ENCODE measurements around the gene MEN1.
"Not testable (repeated sequence)": the region's sequence is repeated elsewhere in the genome, so short reads cannot be mapped to it uniquely, and the experiment has no call there.

Gene MEN1

GRCh38 chr11:64845776-64846129 is 35.4 kb upstream of the MEN1 start:
- DNase-seq (ENCODE audit: low read depth), result not testable (repeated sequence)

DNA sequence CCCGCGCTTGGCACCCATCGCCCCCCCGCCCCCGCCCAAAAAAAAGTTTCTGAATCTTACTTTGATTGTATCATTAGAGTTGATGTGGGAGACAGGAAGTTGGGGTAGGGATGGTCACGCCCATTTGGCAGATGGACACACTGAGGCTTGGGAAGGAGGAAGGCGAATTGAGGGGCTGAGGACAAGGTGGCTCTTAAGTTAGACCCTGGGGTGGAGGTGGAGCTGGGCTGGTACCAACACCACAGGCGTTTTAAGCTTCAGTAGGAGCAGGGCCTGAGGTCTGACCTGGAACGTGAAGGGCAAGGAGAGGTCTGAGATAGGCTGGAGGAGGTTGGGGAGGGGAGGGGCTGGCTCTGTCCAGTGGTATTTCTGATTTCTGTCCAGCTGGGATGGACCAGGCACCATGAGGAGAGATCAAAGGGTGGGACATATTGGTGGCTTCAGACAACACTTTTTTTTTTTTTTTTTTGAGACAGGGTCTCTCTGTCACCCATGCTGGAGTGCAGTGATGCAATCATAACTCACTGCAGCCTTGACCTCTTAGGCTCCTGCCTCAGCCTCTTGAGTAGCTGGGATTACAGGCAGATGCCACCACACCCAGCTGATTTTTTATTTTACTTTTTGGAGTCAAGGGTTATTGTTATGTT is 34.9 kb upstream of the MEN1 start:
- DNase-seq (ENCODE audit: low read depth), result no peak

DNA sequence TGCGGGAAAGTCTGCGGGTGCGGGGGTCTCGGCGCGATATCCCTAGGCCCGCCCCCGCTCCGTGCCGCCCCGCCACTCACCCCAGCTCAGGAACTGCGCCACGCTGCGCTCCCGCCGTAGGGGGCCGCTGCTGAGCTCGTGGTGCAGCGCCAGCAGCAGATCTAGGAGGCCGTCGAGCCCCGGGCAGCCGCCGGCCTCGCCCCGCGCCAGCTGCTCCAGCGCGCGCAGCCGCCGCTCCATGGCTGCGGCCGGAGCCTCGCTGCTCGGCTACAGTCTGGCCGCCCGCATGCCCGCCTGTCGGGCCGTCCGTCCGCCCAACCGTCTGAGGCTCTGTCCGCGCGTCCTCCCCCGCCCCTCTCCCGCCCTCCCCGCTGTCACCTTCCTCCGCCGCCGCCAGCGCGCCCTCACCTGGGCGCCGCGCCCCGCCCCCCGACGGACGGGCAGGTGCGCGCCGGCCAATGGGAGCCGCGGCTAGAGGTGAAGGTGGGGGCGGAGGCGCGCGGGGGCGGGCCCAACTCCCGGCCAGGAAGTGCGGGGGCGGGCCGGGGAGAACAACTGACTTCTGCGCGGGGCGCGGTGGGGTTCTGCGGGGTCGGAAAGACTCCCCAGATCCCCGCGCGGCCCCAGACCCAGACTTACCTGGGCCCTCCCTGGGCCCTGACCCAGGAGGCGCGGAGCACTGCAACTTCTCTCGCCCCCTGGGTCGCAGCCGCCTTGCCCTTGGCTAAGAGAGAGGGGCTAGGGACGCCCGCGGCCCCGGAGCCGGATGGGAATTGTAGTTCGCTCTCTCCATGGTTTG is 34.2 kb upstream of the MEN1 start, which contains the start of gene CDC42BPG:
CDC42BPG (minus strand) TSS at position 324 of the 799 bp plus-strand sequence; CDS start at position 240, 84 bp downstream.
- DNase-seq (ENCODE audit: low read depth), result no peak

- no peak for DNase-seq (ENCODE audit: low read depth)
Measured at GRCh38 chr11:64843686-64844329, 33.5 kb upstream of the MEN1 start.

GRCh38 chr11:64842851-64843685 is 32.7 kb upstream of the MEN1 start:
- DNase-seq (ENCODE audit: low read depth), result no peak

DNA sequence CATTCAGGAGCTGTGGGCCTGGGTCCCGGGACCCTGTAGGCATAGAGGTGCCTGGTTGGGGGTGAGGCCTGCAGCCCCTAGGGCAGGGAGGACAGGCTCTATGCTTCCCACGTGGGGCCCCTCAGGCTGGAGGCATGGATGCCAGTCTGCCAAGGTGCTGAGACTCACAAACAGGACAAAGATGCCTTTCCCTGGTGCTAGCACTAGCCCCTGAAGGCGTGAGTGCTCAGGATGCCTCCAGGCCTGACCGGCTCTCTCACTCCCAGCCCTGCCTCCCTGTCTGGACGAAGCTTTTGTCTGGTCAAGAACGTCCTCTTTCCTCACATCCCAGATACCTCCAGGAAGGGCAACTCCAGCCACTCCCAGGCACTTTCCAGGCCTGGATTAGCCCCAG is 32.0 kb upstream of the MEN1 start:
- DNase-seq (ENCODE audit: low read depth), result no peak

GRCh38 chr11:64841592-64842365 is 31.4 kb upstream of the MEN1 start:
- no peak for DNase-seq (ENCODE audit: low read depth)

DNA sequence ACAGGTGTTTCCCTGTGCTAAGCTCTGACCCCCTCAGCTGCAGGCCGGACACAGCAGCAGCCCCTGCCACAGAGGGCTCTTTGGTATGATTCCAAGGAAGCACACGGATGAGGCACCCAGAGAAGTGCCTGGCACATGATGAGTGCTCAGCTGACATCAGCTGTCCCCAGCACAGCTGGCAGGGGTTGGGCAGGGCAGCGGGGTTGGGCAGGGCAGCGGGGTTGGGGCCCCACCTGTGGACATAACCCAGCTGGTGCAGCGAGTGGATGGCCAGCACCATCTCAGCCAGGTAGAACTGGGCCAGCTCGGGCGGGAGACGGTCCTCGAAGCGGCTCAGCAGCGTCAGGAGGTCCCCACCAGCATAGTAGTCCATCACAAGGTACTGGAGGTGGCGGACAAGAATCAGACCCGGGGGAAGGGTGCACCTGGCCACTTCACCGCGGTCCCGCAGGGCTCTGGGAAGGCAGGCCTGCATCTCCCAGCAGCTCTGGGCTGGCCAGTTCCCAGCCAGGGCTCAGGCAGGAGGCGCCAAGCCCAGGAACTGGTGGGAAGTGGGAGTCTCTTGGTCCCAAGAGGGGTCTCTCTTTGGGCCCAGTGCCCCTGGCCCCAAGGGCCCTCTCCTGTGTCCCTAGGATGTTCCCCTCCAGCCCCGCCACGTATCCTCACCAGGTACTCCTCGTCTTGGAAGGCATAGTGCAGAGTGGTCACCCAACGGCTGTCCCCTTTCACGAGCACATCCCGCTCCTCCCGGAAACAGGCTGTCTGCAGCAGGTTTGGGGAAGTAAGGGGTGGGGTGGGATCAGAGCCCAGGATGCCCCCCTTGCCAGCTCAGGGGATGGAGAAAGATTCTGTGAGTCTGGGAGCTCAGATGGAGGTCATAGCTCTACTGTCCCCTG is 29.8 kb upstream of the MEN1 start:
- no peak for DNase-seq (ENCODE audit: low read depth)

GRCh38 chr11:64839335-64839734 is 29.0 kb upstream of the MEN1 start:
- DNase-seq (ENCODE audit: low read depth), result no peak

GRCh38 chr11:64838600-64839334 is 28.4 kb upstream of the MEN1 start:
- DNase-seq (ENCODE audit: low read depth), result no peak

DNA sequence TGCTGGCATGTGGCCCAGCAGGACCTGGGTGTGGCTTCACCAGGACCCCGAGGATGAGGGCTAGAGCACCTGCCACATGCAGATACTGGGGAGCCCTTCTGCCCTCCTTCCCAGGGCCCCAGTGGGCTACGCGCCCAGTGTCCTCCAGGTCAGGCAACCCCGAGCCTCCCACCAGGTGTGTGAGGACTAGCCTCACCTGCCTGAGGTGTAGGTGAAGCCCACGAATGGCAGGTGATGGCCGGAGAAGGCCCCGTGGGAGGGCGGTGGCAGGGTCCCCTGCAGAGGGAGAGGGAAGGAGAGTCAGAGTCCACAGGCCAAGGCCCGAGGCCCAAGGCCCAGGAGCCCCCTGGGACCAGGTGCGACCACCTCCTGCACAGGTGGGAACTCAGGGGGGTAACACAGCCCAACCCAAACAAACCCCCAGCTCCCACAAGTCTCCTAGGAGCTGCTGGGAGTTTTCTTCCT is 27.6 kb upstream of the MEN1 start:
- DNase-seq (ENCODE audit: low read depth), result no peak

DNA sequence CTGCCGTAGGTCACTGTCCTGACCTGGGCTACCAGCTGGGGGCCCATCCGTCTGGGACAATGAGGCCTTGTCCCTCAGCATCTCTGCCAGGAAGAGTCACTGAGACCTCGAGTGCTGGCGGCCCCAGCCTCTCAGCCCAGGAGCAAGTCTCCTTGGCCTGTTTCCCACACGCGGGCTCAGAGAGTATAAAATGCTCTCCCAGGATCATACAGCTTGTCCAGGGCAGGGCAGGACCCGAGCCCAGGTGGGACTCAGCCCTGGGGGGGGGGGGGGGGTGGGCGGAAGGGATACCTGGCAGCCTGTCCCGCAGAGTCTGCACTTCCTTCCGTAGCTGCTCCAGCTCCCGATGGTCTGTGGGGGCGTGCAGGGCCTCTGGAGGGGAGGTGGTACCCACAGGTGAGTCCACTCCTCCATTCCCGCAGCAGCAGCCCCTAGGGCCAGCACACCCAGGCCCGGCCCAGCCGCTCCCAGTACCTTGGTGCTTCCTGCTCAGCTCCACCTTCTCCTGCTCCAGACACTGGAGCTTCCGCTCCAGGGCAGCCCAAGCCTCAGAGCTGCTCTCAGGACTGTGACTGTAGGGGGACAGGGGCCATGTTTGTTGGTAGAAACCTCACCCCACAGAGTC is 26.2 kb upstream of the MEN1 start:
- no peak for DNase-seq (ENCODE audit: low read depth)

DNA sequence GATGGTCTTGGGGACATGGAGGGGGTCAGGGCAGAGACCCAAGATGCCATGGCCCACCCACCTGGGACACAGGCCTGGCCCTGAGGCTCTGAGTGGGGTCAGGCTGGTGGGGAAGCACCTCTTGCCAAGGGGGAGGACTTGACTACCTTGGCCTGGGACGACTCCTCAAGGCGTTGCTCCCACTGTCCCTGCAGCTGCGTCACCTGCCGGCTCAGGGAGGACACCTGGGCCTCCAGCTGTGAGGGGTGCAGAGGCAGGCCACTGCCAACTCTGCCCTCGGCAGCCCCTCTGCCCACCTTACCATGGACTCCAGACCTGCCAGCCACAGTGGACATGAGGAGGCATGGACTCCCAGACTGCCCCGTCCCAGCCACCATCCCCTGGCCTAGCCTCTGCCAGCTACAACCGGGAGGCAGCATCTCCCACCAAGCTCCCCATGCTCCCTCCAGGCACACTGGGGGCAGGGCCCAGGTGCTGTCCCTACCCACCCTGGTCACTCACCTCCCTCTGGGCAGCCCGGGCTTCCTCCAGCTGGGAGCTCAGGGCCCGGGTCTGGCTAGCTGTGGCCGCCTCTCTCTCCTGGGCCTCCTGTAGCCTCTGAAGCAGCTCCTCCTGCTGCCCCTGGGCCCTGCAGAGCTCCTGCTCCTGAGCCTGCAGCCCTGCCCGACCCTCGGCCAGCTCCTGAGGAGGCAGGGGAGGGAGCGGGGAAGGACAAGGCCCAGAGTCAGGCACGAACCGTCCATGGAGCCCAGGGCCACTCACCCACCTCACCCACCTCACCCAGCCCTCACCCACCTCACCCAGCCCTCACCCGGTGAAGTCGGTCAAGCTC is 25.5 kb upstream of the MEN1 start:
- DNase-seq (ENCODE audit: low read depth), result no peak

- no peak for DNase-seq (ENCODE audit: low read depth)
Measured at GRCh38 chr11:64834723-64835615, 24.6 kb upstream of the MEN1 start.

- no peak for DNase-seq (ENCODE audit: low read depth)
Measured at GRCh38 chr11:64834031-64834722, 23.8 kb upstream of the MEN1 start.

GRCh38 chr11:64833509-64833908 is 23.2 kb upstream of the MEN1 start:
- DNase-seq (ENCODE audit: low read depth), result no peak

DNA sequence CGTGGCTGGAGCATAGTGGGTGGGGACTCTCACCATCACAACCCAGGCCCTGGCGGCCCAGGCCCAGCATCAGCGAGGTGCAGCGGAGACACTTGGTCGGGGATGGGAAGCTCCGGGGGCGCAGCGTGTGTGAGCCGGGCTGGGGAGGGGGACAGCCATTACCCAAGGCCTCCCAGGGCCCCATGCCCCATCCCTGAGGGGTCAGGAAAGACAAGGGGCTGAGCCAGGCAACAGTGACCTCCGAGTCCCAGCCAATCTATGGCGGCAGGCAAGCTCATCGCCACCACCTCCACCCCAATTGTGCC is 22.8 kb upstream of the MEN1 start:
- no peak for DNase-seq (ENCODE audit: low read depth)
